HFFc6 (cell line): Measurements from ENCODE around the gene TAF7L. TPM values are rescaled to one million over a fixed set of nuclear protein-coding genes. Genes with fewer than 3 reads are reported as not detected.

Experiments used
- DNase-seq: peaks from one replicate; pipeline ENCODE4 v3.0.0-alpha.2; 2018
- H3K27ac Mint-ChIP-seq: 2 replicates; pipeline ENCODE4 v1.8.0; 2020; ENCODE audit warnings: mild to moderate bottlenecking, mixed read lengths
- H3K27me3 Mint-ChIP-seq: 2 replicates; pipeline ENCODE4 v1.8.0; 2021; ENCODE audit warnings: mild to moderate bottlenecking, moderate library complexity, mixed read lengths; ENCODE audit not compliant: insufficient read depth
- H3K36me3 Mint-ChIP-seq: 2 replicates; pipeline ENCODE4 v1.8.0; 2021; ENCODE audit warnings: low read depth, mixed read lengths
- H3K4me1 Mint-ChIP-seq: 2 replicates; pipeline ENCODE4 v1.8.0; 2020; ENCODE audit warnings: low read depth, mixed read lengths
- H3K4me3 Mint-ChIP-seq: 2 replicates; pipeline ENCODE4 v1.8.0; 2020; ENCODE audit warnings: mild to moderate bottlenecking, moderate library complexity, mixed read lengths
- H3K9me3 Mint-ChIP-seq: 2 replicates; pipeline ENCODE4 v1.8.0; 2020; ENCODE audit warnings: mild to moderate bottlenecking, mixed read lengths
- CTCF ChIP-seq: fragments of 200-600 bp; sonication (generic); IDR thresholded peaks from 2 replicates; pipeline ENCODE4 v1.5.0; 2021; ENCODE audit warnings: antibody characterized with exemption, mild to moderate bottlenecking
- total RNA-seq, 6 experiments: library from RNA; stranded (reverse); fragmentation: NEBNext Ultra II Directional; extraction: Animal tissue kit (Norgen Biotek cat#: 25700); gene quantifications; 2 replicates in 1 of 6; 3 replicates in 5 of 6; pipeline ENCODE4 v1.2.3, GENCODE V29; 2021

Gene TAF7L
- total RNA-seq, 6 experiments from 2014 or later = 0.15 to 0.59 (median 0.36) TPM

- H3K4me3 Mint-ChIP-seq = no peak overlapping the region
- H3K27me3 Mint-ChIP-seq = no peaks in the 10 kb centered on the region
- H3K4me1 Mint-ChIP-seq = peaks cover 25% of the 10 kb centered on the region
- no peaks in the 10 kb centered on the region for H3K36me3 Mint-ChIP-seq
- TF ChIP-seq CTCF = peak; percentile 58; the same call in 1 of the 2 replicates
- no peaks in the 10 kb centered on the region for H3K9me3 Mint-ChIP-seq
- H3K27ac Mint-ChIP-seq = no peak overlapping the region
- peak; percentile 8 for DNase-seq
Measured at GRCh38 chrX:101260435-101260834, 30.7 kb downstream of the TAF7L start.

- H3K27me3 Mint-ChIP-seq = no peaks in the 10 kb centered on the region; the same call in 1 of the 2 replicates
- no peak for TF ChIP-seq CTCF
- H3K9me3 Mint-ChIP-seq = no peaks in the 10 kb centered on the region
- no peak for DNase-seq
- peaks cover 13% of the 10 kb centered on the region for H3K4me1 Mint-ChIP-seq
- H3K36me3 Mint-ChIP-seq = no peaks in the 10 kb centered on the region
- no peak overlapping the region for H3K27ac Mint-ChIP-seq
- no peak overlapping the region for H3K4me3 Mint-ChIP-seq
Measured at GRCh38 chrX:101258259-101258581, 32.9 kb downstream of the TAF7L start.

GRCh38 chrX:101257448-101258258 lies 33.5 kb downstream of the TAF7L start:
- Mint-ChIP-seq H3K36me3 (no peaks in the 10 kb centered on the region), H3K9me3 (no peaks in the 10 kb centered on the region), H3K27me3 (no peaks in the 10 kb centered on the region; the same call in 1 of the 2 replicates), H3K4me3 (no peak overlapping the region), H3K4me1 (peaks cover 17% of the 10 kb centered on the region), H3K27ac (peak overlapping the region; percentile 54; the same call in 1 of the 2 replicates)
- TF ChIP-seq CTCF = no peak
- no peak for DNase-seq

GRCh38 chrX:101252634-101253033 lies 38.5 kb downstream of the TAF7L start:
- TF ChIP-seq CTCF = no peak
- H3K27me3 Mint-ChIP-seq = no peaks in the 10 kb centered on the region; the same call in 1 of the 2 replicates
- no peaks in the 10 kb centered on the region for H3K9me3 Mint-ChIP-seq
- H3K4me3 Mint-ChIP-seq = no peak overlapping the region
- no peak for DNase-seq
- peak overlapping the region; percentile 42; the same call in 1 of the 2 replicates for H3K27ac Mint-ChIP-seq
- H3K4me1 Mint-ChIP-seq = peaks cover 26% of the 10 kb centered on the region
- H3K36me3 Mint-ChIP-seq = no peaks in the 10 kb centered on the region

GRCh38 chrX:101241531-101241930 lies 49.6 kb downstream of the TAF7L start:
- Mint-ChIP-seq H3K9me3 (no peaks in the 10 kb centered on the region), H3K4me1 (no peaks in the 10 kb centered on the region), H3K27me3 (no peaks in the 10 kb centered on the region; the same call in none of the 2 replicates), H3K27ac (no peak overlapping the region), H3K36me3 (no peaks in the 10 kb centered on the region), H3K4me3 (no peak overlapping the region)
- TF ChIP-seq CTCF = no peak
- DNase-seq = no peak
